ENCODE data around the gene DZIP1. TPM values are rescaled to one million over a fixed set of nuclear protein-coding genes. Genes with fewer than 3 reads are reported as not detected.

The DZIP1 gene
- total RNA-seq, 1 experiment from 2014 or later, result 33.6 TPM

DNA sequence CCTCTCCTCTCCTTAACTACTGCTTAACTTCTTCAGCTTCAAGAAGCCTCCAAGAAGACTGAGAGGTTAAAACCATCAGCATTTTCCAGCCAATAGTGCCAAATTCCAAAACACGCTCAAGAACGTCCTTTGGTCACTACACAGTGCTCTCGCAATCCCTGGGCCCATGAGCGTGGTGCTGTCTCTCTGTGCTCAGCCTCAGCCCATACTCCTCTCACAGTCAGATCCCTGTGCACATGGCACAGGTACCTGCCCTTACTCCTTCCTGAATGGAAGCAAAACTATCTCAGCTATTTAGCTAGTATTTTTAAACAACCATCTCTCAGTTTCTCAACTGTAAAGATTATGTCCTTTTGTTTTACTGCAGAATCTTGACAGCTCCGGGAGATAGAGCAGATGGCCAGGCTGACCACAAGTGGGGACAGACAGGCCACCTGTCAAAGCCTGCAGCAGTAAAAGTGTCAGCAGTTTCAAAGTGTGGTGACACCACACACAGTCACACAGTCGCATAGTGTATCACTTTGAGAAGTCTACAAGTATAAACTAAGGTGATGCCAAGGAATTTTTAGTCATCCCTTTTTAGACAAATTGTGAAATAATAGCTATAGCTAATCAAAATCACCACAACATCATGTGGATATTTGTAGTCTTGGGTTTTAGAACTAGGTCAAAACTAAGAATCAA lies 35.7 kb downstream of the DZIP1 start:
- no peak overlapping the region for H3K56ac ChIP-seq (ENCODE audit: insufficient read length, low read depth, low read length)
- Mint-ChIP-seq H3K27ac (0 out of 7 replicates have a peak overlapping the region, but pooled peaks of 1 of the 3 experiments have one; percentile 17), H3K27me3 (ENCODE audit: low read depth) (no peaks in the 10 kb centered on the region), H3K4me3 (no peak overlapping the region), H3K36me3 (ENCODE audit: insufficient read depth in 1 of 3, low read depth in 3 of 3) (peaks cover 15 to 54% (median 52%) of the 10 kb centered on the region in 3 experiments; a peak in 6 of 7 replicates), H3K9me3 (no peaks in the 10 kb centered on the region), H3K4me1 (no peaks in the 10 kb centered on the region)
- no peak overlapping the region for H4K8ac ChIP-seq (replicated peaks; ENCODE audit: insufficient read length, low read depth, low read length)
- no peak overlapping the region for H3K23ac ChIP-seq (ENCODE audit: insufficient read length, low read depth, low read length)
- DNase-seq, result no peak
- H3K4me1 ChIP-seq (ENCODE audit: insufficient read depth, low read length), result no peaks in the 10 kb centered on the region
- H3K79me1 ChIP-seq (ENCODE audit: insufficient read depth, low read depth, low read length, poor library complexity, severe bottlenecking), result no peaks in the 10 kb centered on the region
- no peak overlapping the region for H2BK120ac ChIP-seq (ENCODE audit: low read depth, low read length, poor library complexity, severe bottlenecking)
- H2BK20ac ChIP-seq (ENCODE audit: low read depth, low read length, poor library complexity, severe bottlenecking), result no peak overlapping the region
- no peak overlapping the region for H3T11ph ChIP-seq (ENCODE audit: low read length)
- no peaks in the 10 kb centered on the region for H3K27me3 ChIP-seq (ENCODE audit: insufficient read depth, low read length)
- no peak overlapping the region for H4K91ac ChIP-seq (ENCODE audit: insufficient read length, low read depth, low read length)
- no peak overlapping the region for H3K9ac ChIP-seq (ENCODE audit: extremely low read depth, insufficient read length, low read length)
- TF ChIP-seq, protein P1, sequence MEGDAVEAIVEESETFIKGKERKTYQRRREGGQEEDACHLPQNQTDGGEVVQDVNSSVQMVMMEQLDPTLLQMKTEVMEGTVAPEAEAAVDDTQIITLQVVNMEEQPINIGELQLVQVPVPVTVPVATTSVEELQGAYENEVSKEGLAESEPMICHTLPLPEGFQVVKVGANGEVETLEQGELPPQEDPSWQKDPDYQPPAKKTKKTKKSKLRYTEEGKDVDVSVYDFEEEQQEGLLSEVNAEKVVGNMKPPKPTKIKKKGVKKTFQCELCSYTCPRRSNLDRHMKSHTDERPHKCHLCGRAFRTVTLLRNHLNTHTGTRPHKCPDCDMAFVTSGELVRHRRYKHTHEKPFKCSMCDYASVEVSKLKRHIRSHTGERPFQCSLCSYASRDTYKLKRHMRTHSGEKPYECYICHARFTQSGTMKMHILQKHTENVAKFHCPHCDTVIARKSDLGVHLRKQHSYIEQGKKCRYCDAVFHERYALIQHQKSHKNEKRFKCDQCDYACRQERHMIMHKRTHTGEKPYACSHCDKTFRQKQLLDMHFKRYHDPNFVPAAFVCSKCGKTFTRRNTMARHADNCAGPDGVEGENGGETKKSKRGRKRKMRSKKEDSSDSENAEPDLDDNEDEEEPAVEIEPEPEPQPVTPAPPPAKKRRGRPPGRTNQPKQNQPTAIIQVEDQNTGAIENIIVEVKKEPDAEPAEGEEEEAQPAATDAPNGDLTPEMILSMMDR (conservative IDR thresholded peaks at IDR 0.05), result no peak
- H2BK5ac ChIP-seq (ENCODE audit: insufficient read length, low read length), result no peak overlapping the region
- H3K4me2 ChIP-seq (ENCODE audit: insufficient read depth, insufficient read length, low read length), result no peak overlapping the region
- no peak overlapping the region for H3K18ac ChIP-seq (ENCODE audit: insufficient read length, low read depth, low read length)
- H2BK12ac ChIP-seq (ENCODE audit: insufficient read length, low read depth, low read length), result no peak overlapping the region
- H4K20me1 ChIP-seq (ENCODE audit: control insufficient read depth, insufficient read depth, insufficient read length), result no peaks in the 10 kb centered on the region
- no peak overlapping the region for H4K5ac ChIP-seq (ENCODE audit: insufficient read length, low read depth, low read length)
- no peaks in the 10 kb centered on the region for H3K23me2 ChIP-seq (ENCODE audit: insufficient read length, low read depth, low read length, poor library complexity, severe bottlenecking)
- H3K79me2 ChIP-seq (ENCODE audit: insufficient read depth, low read length), result no peaks in the 10 kb centered on the region
- no peak overlapping the region for H2AFZ ChIP-seq (ENCODE audit: low read length)
- H3K4ac ChIP-seq (ENCODE audit: low read depth, low read length), result no peak overlapping the region
- no peak overlapping the region for H2BK15ac ChIP-seq (ENCODE audit: low read depth, low read length)
- H3K14ac ChIP-seq (ENCODE audit: insufficient read depth, low read length), result no peak overlapping the region
- H3K9me3 ChIP-seq (ENCODE audit: control insufficient read depth, low read depth, low read length), result no peaks in the 10 kb centered on the region
- no CpG with 5 or more reads among the region's 6 CpGs for WGBS (ENCODE audit: extremely low coverage, insufficient read length, low lambda C conversion rate)
- no peak overlapping the region for H2AK5ac ChIP-seq (ENCODE audit: insufficient read length, low read length)
- no peak overlapping the region for H3K27ac ChIP-seq (ENCODE audit: insufficient read length, low read depth, low read length)
